B cell (primary cell): ENCODE measurements around the gene POLN. TPM values are rescaled to one million over a fixed set of nuclear protein-coding genes. Genes with fewer than 3 reads are reported as not detected.

Experiments
- ATAC-seq: fragments of 200-7000 bp; cut with Tn5 transposase; one replicate; pipeline ENCODE4 v1.10.0; 2021; ENCODE audit warnings: low read depth, mild to moderate bottlenecking, moderate number of reproducible peaks, moderate library complexity
- CTCF ChIA-PET: fragments of 350-600 bp; sonication (Branson Sonifier 250); formaldehyde crosslinking; loops from one replicate; lab custom pipeline; 2021; ENCODE audit warnings: antibody characterized with exemption, inconsistent platforms; lab: Charles Lee
- POLR2A ChIA-PET: fragments of 350-600 bp; sonication (Branson Sonifier 250); formaldehyde crosslinking; loops from one replicate; lab custom pipeline; 2021; ENCODE audit warnings: antibody characterized with exemption; lab: Charles Lee
- DNase-seq: peaks from one replicate; pipeline ENCODE4 v3.0.0; 2013
- H2AFZ ChIP-seq: 2 replicates; pipeline ENCODE4 v1.6.1; 2012; ENCODE audit warnings: mild to moderate bottlenecking, low read depth, low read length; ENCODE audit not compliant: insufficient read depth, poor library complexity, severe bottlenecking
- H3K27ac ChIP-seq, 2 donors: 1 replicate in 1 of 2; 2 replicates in 1 of 2; pipeline ENCODE4 v1.5.1; 2012 to 2013; ENCODE audit warnings: low read length in 2 of 2, mild to moderate bottlenecking in 2 of 2, moderate library complexity in 1 of 2
- H3K27me3 ChIP-seq, 4 experiments: fragments of 200-600 bp in 1 of 4; sonication (generic) in 1 of 4; replicated peaks in 1 of 4; 1 replicate in 2 of 4; 2 replicates in 2 of 4; pipeline versions ENCODE4 v1.6.1 to v1.7.0; 2013 to 2016; ENCODE audit warnings: low read length in 3 of 4, mild to moderate bottlenecking in 2 of 4, mixed read lengths in 1 of 4, moderate library complexity in 1 of 4; ENCODE audit not compliant: insufficient read depth in 4 of 4, control insufficient read depth in 3 of 4; ENCODE audit errors: control extremely low read depth in 1 of 4
- H3K36me3 ChIP-seq, 2 experiments: replicated peaks in 1 of 2; 1 replicate in 1 of 2; 2 replicates in 1 of 2; pipeline versions ENCODE4 v1.6.1 to v1.7.1; 2013; ENCODE audit warnings: low read length in 1 of 2; ENCODE audit not compliant: insufficient read depth in 2 of 2, control insufficient read depth in 1 of 2; ENCODE audit errors: control extremely low read depth in 1 of 2, extremely low read depth in 1 of 2
- H3K4me1 ChIP-seq, 2 donors: fragments of 200-600 bp in 1 of 2; sonication (generic) in 1 of 2; 1 replicate in 1 of 2; 2 replicates in 1 of 2; pipeline versions ENCODE4 v1.5.1 to v1.6.1; 2013 to 2017; ENCODE audit warnings: low read length in 2 of 2; ENCODE audit not compliant: control insufficient read depth in 2 of 2, insufficient read depth in 2 of 2
- H3K4me2 ChIP-seq: replicated peaks from 2 replicates; pipeline ENCODE3; 2012; ENCODE audit warnings: mild to moderate bottlenecking, low read depth, low read length; ENCODE audit not compliant: poor library complexity, severe bottlenecking
- H3K4me3 ChIP-seq, 5 experiments: fragments of 200-600 bp in 1 of 5; sonication (generic) in 1 of 5; 1 replicate in 3 of 5; 2 replicates in 2 of 5; pipeline versions ENCODE4 v1.5.1 to v1.7.0; 2011 to 2016; ENCODE audit warnings: low read length in 4 of 5, mild to moderate bottlenecking in 4 of 5, low read depth in 2 of 5, control low read depth in 1 of 5, moderate library complexity in 1 of 5; ENCODE audit not compliant: insufficient read depth in 1 of 5; ENCODE audit errors: control extremely low read depth in 1 of 5, extremely low read depth in 1 of 5
- H3K79me2 ChIP-seq: fragments of 200-600 bp; sonication (generic); one replicate; pipeline ENCODE4 v1.6.0; 2016; ENCODE audit warnings: low read length; ENCODE audit not compliant: control insufficient read depth, insufficient read depth
- H3K9ac ChIP-seq: fragments of 200-600 bp; sonication (generic); 2 replicates; pipeline ENCODE4 v1.6.1; 2017; ENCODE audit warnings: mild to moderate bottlenecking, low read length, moderate library complexity
- H3K9me3 ChIP-seq, 3 donors: one replicate each; pipeline versions ENCODE4 v1.6.1 to v1.7.1; 2013; ENCODE audit warnings: low read length in 2 of 3; ENCODE audit not compliant: control insufficient read depth in 2 of 3, insufficient read depth in 1 of 3; ENCODE audit errors: control extremely low read depth in 1 of 3
- H4K20me1 ChIP-seq: 2 replicates; pipeline ENCODE4 v1.6.0; 2012; ENCODE audit warnings: mild to moderate bottlenecking, low read length; ENCODE audit not compliant: insufficient read depth, control insufficient read depth, poor library complexity, severe bottlenecking
- H3K27ac Mint-ChIP-seq: one replicate; pipeline ENCODE4 v1.8.0; 2021; ENCODE audit warnings: mixed read lengths
- H3K27me3 Mint-ChIP-seq: one replicate; pipeline ENCODE4 v1.8.0; 2021; ENCODE audit warnings: mixed read lengths
- H3K4me1 Mint-ChIP-seq: one replicate; pipeline ENCODE4 v1.8.0; 2021; ENCODE audit warnings: mixed read lengths
- H3K4me3 Mint-ChIP-seq: one replicate; pipeline ENCODE4 v1.8.0; 2021; ENCODE audit warnings: mixed read lengths
- H3K9me3 Mint-ChIP-seq: one replicate; pipeline ENCODE4 v1.8.0; 2022; ENCODE audit warnings: mixed read lengths; ENCODE audit not compliant: insufficient read depth
- EZH2 ChIP-seq: IDR thresholded peaks from 2 replicates; pipeline ENCODE4 v1.6.1; 2012; ENCODE audit warnings: borderline replicate concordance, low read depth, mild to moderate bottlenecking, moderate library complexity, low read length; ENCODE audit not compliant: insufficient read depth, poor library complexity, severe bottlenecking
- WGBS: methylation state at CpG from one replicate; pipeline ENCODE4 v1.1.5; 2013; ENCODE audit warnings: missing lambda C conversion rate; ENCODE audit not compliant: insufficient coverage; 5-methylcytosine and 5-hydroxymethylcytosine counted together
- intact Hi-C: fragments of 100-400 bp; cut with micrococcal nuclease; formaldehyde crosslinking; loops from one replicate; pipeline ENCODE4 v1.10.0; 2022
- polyA plus RNA-seq: library from polyadenylated mRNA; depleted of rRNA; stranded (reverse); fragments of >200 nt; gene quantifications from 2 replicates; pipeline ENCODE4 v1.2.3, GENCODE V29; 2012
- total RNA-seq, 2 donors: library from RNA; stranded (reverse); fragments of 120-200 nt in 1 of 2; gene quantifications; 1 replicate in 1 of 2; 2 replicates in 1 of 2; pipeline versions ENCODE4 v1.2.3 to v1.2.4, GENCODE V29; 2013 to 2022
- TF ChIP-seq, protein P1 (sequence below): fragments of 200-600 bp; IDR thresholded peaks from one replicate; pipeline ENCODE4 v1.8.0; 2022; ENCODE audit warnings: antibody characterized with exemption, mild to moderate bottlenecking

Gene POLN
- total and polyA plus RNA-seq, 2 donors (not counting 1 experiment from before 2014, with no cell fraction given) = 0.73 to 1.5 TPM

DNA sequence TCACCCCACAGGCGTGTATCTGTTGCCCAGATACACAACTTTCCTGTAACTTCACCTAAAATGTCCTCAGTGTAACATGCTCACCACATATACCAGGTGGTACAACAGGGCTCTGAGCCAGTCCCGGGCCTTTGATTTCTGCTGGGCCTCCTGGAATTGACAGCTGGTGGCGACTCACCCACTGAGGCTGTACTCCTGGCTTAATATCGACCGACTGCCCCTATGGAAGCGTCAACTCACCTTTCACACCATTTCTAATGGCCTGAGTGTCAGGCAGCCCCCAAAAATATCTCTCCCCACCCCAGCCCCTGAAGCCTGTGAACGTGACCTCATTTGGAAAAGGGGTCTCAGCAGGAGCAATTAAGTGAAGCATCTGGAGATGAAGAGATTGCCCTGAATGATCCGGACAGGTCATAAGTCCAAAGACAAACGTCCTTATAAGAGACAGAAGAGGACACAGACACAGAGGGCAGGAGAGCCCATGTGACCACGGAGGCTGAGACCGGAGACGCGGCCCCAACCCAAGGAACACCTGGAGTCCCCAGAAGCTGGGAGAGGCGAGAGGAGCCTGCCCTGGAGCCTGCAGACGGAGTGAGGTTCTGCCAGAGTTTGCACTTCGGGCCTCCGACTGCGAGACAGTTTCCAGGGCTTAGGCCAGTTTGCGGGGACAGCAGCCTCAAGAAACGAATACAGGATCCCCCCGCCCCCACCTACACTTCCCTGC, 32.6 kb upstream of the POLN start:
- Mint-ChIP-seq H3K4me3 (no peak overlapping the region), H3K9me3 (no peaks in the 10 kb centered on the region), H3K27ac (no peak overlapping the region), H3K27me3 (no peaks in the 10 kb centered on the region), H3K4me1 (no peaks in the 10 kb centered on the region)
- ChIA-PET POLR2A (no interaction called here), CTCF (no interaction called here)
- H3K36me3 ChIP-seq = no peaks in the 10 kb centered on the region
- H3K79me2 ChIP-seq = no peaks in the 10 kb centered on the region
- no peak overlapping the region for H3K4me3 ChIP-seq
- intact Hi-C loops = no loop called here
- no peaks in the 10 kb centered on the region for H3K9me3 ChIP-seq
- no peak overlapping the region for H3K9ac ChIP-seq
- H2AFZ ChIP-seq = no peak overlapping the region
- no peak for DNase-seq
- ATAC-seq = no peak
- TF ChIP-seq, protein P1, sequence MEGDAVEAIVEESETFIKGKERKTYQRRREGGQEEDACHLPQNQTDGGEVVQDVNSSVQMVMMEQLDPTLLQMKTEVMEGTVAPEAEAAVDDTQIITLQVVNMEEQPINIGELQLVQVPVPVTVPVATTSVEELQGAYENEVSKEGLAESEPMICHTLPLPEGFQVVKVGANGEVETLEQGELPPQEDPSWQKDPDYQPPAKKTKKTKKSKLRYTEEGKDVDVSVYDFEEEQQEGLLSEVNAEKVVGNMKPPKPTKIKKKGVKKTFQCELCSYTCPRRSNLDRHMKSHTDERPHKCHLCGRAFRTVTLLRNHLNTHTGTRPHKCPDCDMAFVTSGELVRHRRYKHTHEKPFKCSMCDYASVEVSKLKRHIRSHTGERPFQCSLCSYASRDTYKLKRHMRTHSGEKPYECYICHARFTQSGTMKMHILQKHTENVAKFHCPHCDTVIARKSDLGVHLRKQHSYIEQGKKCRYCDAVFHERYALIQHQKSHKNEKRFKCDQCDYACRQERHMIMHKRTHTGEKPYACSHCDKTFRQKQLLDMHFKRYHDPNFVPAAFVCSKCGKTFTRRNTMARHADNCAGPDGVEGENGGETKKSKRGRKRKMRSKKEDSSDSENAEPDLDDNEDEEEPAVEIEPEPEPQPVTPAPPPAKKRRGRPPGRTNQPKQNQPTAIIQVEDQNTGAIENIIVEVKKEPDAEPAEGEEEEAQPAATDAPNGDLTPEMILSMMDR = no peak
- no peak for TF ChIP-seq EZH2
- H3K27me3 ChIP-seq = no peaks in the 10 kb centered on the region
- no peak overlapping the region for H3K4me2 ChIP-seq
- H4K20me1 ChIP-seq = no peaks in the 10 kb centered on the region
- WGBS = 90% methylated on average over 21 of the region's 21 CpGs
- no peak overlapping the region for H3K27ac ChIP-seq
- no peaks in the 10 kb centered on the region for H3K4me1 ChIP-seq

DNA sequence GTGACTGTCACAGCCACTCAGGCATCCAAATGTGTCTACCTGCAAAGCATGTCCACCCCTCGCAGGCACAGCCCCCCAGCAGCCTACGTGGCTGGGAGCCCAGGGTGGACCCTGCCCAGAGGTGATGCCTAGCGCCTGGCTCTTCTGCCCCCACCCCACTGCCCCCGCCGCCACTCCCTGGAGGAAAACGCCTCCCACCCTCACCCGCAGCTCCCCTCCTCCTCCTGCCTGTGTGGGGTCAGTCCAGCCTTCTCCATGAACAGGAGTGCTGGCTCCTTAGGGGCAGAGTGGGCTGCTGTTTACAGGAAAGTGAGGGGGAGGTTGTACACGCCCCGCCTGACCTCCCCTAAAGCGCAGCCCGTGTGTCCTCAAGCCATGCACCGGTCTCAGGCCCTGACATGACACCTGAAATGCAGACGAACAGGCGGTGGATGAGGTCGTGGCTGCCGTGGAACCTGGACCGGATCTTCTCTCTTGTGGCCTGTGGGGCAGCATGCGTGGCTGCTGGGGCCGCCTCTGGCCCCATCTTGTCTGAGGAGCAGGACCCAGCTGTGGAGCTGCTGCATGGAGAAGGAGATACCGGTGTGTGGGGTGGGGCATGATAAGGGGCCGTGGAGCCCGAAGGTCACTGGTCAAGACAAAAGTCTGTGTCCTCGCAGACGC, 31.9 kb upstream of the POLN start:
- no peak overlapping the region for H3K4me3 Mint-ChIP-seq
- no peak for ATAC-seq

More for the DNA sequence above, 31.9 kb upstream of the POLN start:
- intact Hi-C loops = no loop called here
- Histone ChIP-seq H4K20me1 (no peaks in the 10 kb centered on the region), H3K36me3 (no peaks in the 10 kb centered on the region), H3K79me2 (no peaks in the 10 kb centered on the region), H2AFZ (no peak overlapping the region), H3K4me1 (no peaks in the 10 kb centered on the region), H3K9ac (no peak overlapping the region), H3K27me3 (no peaks in the 10 kb centered on the region), H3K9me3 (no peaks in the 10 kb centered on the region), H3K4me2 (no peak overlapping the region), H3K4me3 (no peak overlapping the region), H3K27ac (no peak overlapping the region)
- POLR2A ChIA-PET = no interaction called here
- 88% methylated on average over 19 of the region's 24 CpGs for WGBS
- Mint-ChIP-seq H3K27me3 (no peaks in the 10 kb centered on the region), H3K27ac (no peak overlapping the region), H3K4me1 (no peaks in the 10 kb centered on the region), H3K9me3 (no peaks in the 10 kb centered on the region)
- TF ChIP-seq EZH2 = no peak
- TF ChIP-seq, protein P1 = no peak
- DNase-seq = no peak
- CTCF ChIA-PET = no interaction called here
